DND-41 (cell line): ENCODE results near the gene NDUFB7.
"Not testable (repeated sequence)": the region's sequence is repeated elsewhere in the genome, so short reads cannot be mapped to it uniquely, and the experiment has no call there.

ENCODE experiments used
- ATAC-seq: fragments of 200-7000 bp; cut with Tn5 transposase; 3 replicates; pipeline ENCODE4 v1.9.1; 2021; ENCODE audit warnings: low read depth; ENCODE audit not compliant: insufficient read depth
- DNase-seq: peaks from one replicate; pipeline ENCODE4 v3.0.0-alpha.2; 2020
- H2AFZ ChIP-seq: 2 replicates; pipeline ENCODE4 v1.6.0; 2012; ENCODE audit warnings: low read depth, low read length
- H3K27ac ChIP-seq: 2 replicates; pipeline ENCODE4 v1.5.1; 2012; ENCODE audit warnings: low read length, inconsistent platforms
- H3K27me3 ChIP-seq: fragments of 200-600 bp; sonication (generic); 2 replicates; pipeline ENCODE4 v1.6.0; 2012; ENCODE audit warnings: low read length, mild to moderate bottlenecking, inconsistent platforms; ENCODE audit not compliant: insufficient read depth, poor library complexity
- H3K36me3 ChIP-seq: 2 replicates; pipeline ENCODE4 v1.5.1; 2012; ENCODE audit warnings: low read length, inconsistent platforms; ENCODE audit not compliant: insufficient read depth
- H3K4me1 ChIP-seq: 2 replicates; pipeline ENCODE4 v1.5.1; 2012; ENCODE audit warnings: mild to moderate bottlenecking, low read length; ENCODE audit not compliant: insufficient read depth
- H3K4me2 ChIP-seq: 2 replicates; pipeline ENCODE4 v1.6.0; 2012; ENCODE audit warnings: mild to moderate bottlenecking, moderate library complexity, low read length, inconsistent platforms; ENCODE audit not compliant: insufficient read depth
- H3K4me3 ChIP-seq, 2 experiments: fragments of 200-600 bp in 1 of 2; shearing (Covaris generic) in 1 of 2; 2 replicates each; pipeline ENCODE4 v1.5.1; 2012 to 2016; ENCODE audit warnings: inconsistent platforms in 2 of 2, low read length in 2 of 2, mild to moderate bottlenecking in 2 of 2, low read depth in 1 of 2, moderate library complexity in 1 of 2
- H3K79me2 ChIP-seq: 2 replicates; pipeline ENCODE4 v1.6.0; 2012; ENCODE audit warnings: low read length, inconsistent platforms; ENCODE audit not compliant: insufficient read depth
- H3K9ac ChIP-seq: 2 replicates; pipeline ENCODE4 v1.6.0; 2012; ENCODE audit warnings: low read depth, mild to moderate bottlenecking, inconsistent platforms, low read length, moderate library complexity
- H3K9me3 ChIP-seq: 2 replicates; pipeline ENCODE4 v1.5.1; 2012; ENCODE audit warnings: low read length, moderate library complexity, mild to moderate bottlenecking, inconsistent platforms; ENCODE audit not compliant: insufficient read depth, severe bottlenecking
- H4K20me1 ChIP-seq: 2 replicates; pipeline ENCODE4 v1.6.0; 2012; ENCODE audit warnings: low read length; ENCODE audit not compliant: insufficient read depth
- CTCF ChIP-seq: IDR thresholded peaks from 2 replicates; pipeline ENCODE4 v1.5.1; 2012; ENCODE audit warnings: borderline replicate concordance, low read length, moderate library complexity, mild to moderate bottlenecking; ENCODE audit not compliant: poor library complexity, severe bottlenecking; ENCODE audit errors: extremely low read depth
- EZH2 ChIP-seq: IDR thresholded peaks from 3 replicates; pipeline ENCODE4 v1.6.1; 2012; ENCODE audit warnings: borderline replicate concordance, low read depth, mild to moderate bottlenecking, moderate library complexity, low read length, inconsistent platforms; ENCODE audit not compliant: severe bottlenecking

Gene NDUFB7

GRCh38 chr19:14554382-14554812, 17.5 kb downstream of the NDUFB7 start:
- Histone ChIP-seq H4K20me1 (peaks cover 69% of the 10 kb centered on the region), H3K4me3 (no peak overlapping the region), H3K4me2 (no peak overlapping the region), H3K79me2 (peaks cover 88% of the 10 kb centered on the region), H3K36me3 (peaks cover 10% of the 10 kb centered on the region), H3K27ac (no peak overlapping the region), H3K9me3 (no peaks in the 10 kb centered on the region), H3K27me3 (no peaks in the 10 kb centered on the region), H2AFZ (no peak overlapping the region), H3K9ac (no peak overlapping the region), H3K4me1 (no peaks in the 10 kb centered on the region)
- TF ChIP-seq CTCF (no peak), EZH2 (no peak)
- ATAC-seq (no peak), DNase-seq (no peak)

DNA sequence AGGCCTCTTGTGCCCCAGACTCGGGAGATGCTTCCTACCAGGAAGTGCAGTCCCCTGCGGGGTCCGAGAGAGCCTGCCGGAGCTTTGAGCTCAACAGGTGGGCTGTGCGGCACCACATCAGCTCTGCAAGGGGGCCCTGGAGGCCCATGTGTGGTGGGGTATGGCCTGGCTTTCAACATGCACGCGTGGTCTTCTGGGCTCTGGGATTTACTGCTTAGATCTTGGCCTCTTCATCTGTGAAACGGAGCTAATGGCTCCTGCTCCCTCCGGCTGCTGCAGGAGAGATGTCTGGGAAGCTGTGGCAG, 18.0 kb downstream of the NDUFB7 start:
- Histone ChIP-seq H3K9ac (no peak overlapping the region), H3K4me2 (no peak overlapping the region), H4K20me1 (peaks cover 67% of the 10 kb centered on the region), H3K4me1 (no peaks in the 10 kb centered on the region), H3K4me3 (no peak overlapping the region), H3K27ac (no peak overlapping the region), H3K36me3 (peaks cover 12% of the 10 kb centered on the region), H3K27me3 (no peaks in the 10 kb centered on the region), H3K79me2 (peaks cover 86% of the 10 kb centered on the region), H2AFZ (no peak overlapping the region), H3K9me3 (no peaks in the 10 kb centered on the region)
- TF ChIP-seq EZH2: no peak
- TF ChIP-seq CTCF: no peak
- no peak for DNase-seq
- ATAC-seq: no peak

- no peak for TF ChIP-seq CTCF
- TF ChIP-seq EZH2: no peak
- Histone ChIP-seq H3K27me3 (no peaks in the 10 kb centered on the region), H3K36me3 (peaks cover 18% of the 10 kb centered on the region), H3K9me3 (no peaks in the 10 kb centered on the region), H3K4me1 (no peaks in the 10 kb centered on the region), H3K4me2 (no peak overlapping the region), H3K9ac (no peak overlapping the region), H3K27ac (no peak overlapping the region), H3K79me2 (peaks cover 86% of the 10 kb centered on the region), H2AFZ (no peak overlapping the region), H4K20me1 (peaks cover 65% of the 10 kb centered on the region), H3K4me3 (no peak overlapping the region)
- no peak for ATAC-seq
- DNase-seq: no peak
These were observed 18.6 kb downstream of the NDUFB7 start for GRCh38 chr19:14553042-14553938.

- Histone ChIP-seq H3K36me3 (peaks cover 20% of the 10 kb centered on the region), H4K20me1 (peaks cover 65% of the 10 kb centered on the region), H3K79me2 (peaks cover 85% of the 10 kb centered on the region)
- H3K4me3 ChIP-seq, H3K27me3 ChIP-seq, H2AFZ ChIP-seq, ATAC-seq, H3K27ac ChIP-seq, H3K4me2 ChIP-seq, H3K9me3 ChIP-seq, DNase-seq, H3K9ac ChIP-seq, H3K4me1 ChIP-seq: not testable (repeated sequence)
These were observed 19.9 kb downstream of the NDUFB7 start for GRCh38 chr19:14552006-14552360.
